C4-2B (cell line): ENCODE data around the gene KLHL1.

Experiments used
- CTCF ChIP-seq: fragments of 450-650 bp; conservative IDR thresholded peaks from 2 replicates; pipeline ENCODE4 v1.5.1; 2017; ENCODE audit warnings: mild to moderate bottlenecking
- ZFX ChIP-seq: fragments of 450-650 bp; IDR thresholded peaks from 2 replicates; pipeline ENCODE4 v1.6.1; 2017

- TF ChIP-seq CTCF (no peak), ZFX (no peak)
Observed at GRCh38 chr13:69796256-69796655, 312.0 kb downstream of the KLHL1 start.
